ENCODE data around the gene TUBB2A.
"Not testable (repeated sequence)": the region's sequence is repeated elsewhere in the genome, so short reads cannot be mapped to it uniquely, and the experiment has no call there.

TUBB2A gene

GRCh38 chr6:3157131-3157933 lies at the start of gene TUBB2A:
TSS of gene TUBB2A (minus strand) at chr6:3157544. CDS start at chr6:3157463, 81 bp downstream.
- no peak for DNase-seq

DNA sequence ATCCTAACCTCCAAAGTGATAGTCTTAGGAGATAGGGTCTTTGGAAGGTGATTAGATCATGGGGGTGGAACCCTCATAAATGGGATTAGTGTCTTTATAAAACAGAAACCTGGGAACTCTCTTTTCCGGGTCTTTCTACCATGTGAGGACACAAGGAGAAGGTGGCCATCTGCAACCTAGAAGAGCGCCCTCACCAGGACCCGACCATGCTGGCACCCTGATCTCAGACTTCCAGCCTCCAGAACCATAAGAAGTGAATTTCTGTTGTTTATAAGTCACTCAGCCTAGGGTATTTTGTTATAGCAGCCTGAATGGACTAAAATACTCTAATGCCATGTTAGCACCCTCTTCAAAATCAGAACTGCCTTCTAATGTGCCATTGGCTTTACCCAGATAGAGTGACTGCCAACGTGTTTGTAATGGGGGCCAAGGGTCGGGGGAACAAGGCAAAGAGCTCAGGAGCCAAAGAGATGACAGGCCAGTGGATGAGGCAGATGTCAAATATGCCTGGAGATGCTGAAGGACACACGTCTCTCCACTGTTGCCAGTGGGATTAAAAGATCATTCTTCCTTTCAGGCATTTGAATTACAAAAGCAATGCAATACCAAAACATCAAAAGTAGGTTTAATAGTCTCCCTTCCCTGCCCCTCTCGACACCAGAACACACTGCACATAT lies 49.1 kb upstream of the TUBB2A start:
- DNase-seq, result no peak

- no peak for DNase-seq
Measured at GRCh38 chr6:3205913-3206312, 48.6 kb upstream of the TUBB2A start.

GRCh38 chr6:3204921-3205320 lies 47.6 kb upstream of the TUBB2A start:
- DNase-seq, result no peak

DNA sequence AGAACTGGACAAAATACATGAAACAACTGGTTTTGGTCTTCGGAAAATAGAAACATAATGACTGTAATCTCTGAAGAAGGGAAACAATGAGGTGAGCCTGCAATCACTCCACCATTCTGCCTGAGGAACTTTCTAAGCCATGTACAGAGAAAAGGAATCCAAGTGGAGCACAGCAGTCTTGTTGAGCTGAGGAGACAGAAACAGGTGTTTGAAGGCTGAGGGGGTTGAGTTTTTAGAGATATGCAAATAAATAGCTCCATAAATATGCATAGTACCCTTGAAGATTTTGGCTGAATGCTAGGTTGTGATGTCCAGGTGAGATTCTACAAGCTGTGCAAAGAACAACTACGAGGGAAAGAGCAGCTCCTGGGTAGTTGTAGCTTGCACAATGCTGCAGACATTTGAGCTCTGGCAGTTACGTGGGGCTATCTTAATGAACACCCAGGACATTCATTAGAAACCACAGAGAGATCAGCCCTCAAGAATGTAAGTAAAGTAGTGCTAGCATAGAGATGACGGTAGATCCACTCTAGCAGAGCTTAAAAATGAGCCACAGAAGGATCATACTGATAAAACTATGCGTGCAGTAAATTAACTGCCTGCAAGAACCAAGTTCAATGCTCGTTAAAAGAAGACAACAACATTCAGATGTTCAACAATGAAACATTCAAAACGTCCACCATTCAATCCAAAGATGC lies 45.8 kb upstream of the TUBB2A start:
- no peak for DNase-seq

DNA sequence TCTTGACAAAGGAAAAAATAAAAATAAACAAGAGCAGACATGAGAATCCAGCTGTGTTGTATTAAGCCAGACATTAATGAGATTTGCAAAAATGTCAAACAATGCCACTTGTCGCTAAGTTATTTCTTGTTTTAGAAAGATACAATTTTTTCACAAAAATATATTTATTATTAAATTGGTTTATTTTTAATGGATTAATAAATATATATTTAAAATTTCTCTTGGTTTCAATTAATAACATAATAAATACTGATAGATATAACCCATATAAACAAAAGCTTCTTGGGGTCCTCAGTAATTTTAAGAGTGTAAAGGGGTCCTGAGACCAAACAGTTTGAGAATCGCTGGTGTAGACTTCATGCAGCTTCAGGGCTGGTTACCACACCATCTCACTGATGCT lies 44.0 kb upstream of the TUBB2A start:
- DNase-seq, result no peak

GRCh38 chr6:3200682-3201081 lies 43.3 kb upstream of the TUBB2A start:
- no peak for DNase-seq

- DNase-seq, result no peak
Measured at GRCh38 chr6:3199382-3199781, 42.0 kb upstream of the TUBB2A start.

- not testable (repeated sequence) for DNase-seq
Measured at GRCh38 chr6:3197734-3198133, 40.4 kb upstream of the TUBB2A start.

DNA sequence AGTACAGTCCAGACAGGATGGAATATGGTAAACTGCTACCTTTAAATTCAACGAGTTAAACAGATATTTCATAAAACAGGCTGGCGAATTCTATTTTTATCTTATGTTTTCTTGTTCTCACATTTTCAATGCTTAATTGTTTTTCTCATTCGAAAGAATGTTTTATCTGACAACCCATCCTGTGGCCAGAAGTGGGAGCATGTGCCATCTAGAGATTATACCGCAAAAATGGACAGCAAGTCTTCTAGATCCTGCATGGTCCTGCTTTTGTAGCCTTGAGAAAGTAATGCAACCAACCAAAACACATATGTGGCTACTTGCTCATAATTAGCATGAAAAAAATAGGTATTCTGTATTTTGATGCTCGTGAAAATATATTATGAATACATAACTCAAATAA lies 39.4 kb upstream of the TUBB2A start:
- no peak for DNase-seq

DNA sequence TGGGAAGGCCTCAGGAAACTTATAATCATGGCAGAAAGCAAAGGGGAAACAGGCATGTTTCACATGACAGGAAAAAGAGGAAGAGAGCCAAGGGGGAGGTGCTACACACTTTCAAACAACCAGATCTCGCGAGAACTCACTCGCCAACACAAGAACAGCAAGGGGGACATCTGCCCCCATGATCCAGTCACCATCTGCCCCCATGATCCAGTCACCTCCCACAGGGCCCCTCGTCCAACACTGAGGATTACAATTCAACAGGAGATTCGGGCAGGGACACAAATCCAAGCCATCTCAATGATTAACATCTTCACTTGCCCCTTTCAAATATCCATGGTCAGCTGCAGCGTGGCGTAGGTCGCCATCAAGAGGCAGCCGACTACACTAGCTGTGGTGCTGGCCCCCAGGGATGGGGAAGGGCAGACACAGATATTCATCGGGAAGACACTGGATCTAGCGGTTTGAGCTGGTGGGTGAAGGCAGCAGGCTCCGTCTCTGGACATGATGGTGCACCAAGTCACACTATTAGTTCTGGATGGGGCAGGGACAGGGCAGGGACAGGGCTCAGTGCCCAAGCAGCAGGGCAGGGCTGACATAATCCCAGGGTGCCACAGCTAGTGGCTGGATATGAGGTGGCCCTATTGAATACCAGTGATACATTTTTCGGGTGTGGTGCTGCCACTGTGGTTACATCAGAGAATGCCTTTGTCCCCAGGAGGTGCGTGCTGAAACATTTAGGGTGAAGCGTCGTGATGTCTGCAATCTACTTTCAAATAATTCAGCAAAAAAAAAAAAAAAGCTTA lies 38.6 kb upstream of the TUBB2A start:
- DNase-seq, result no peak

DNA sequence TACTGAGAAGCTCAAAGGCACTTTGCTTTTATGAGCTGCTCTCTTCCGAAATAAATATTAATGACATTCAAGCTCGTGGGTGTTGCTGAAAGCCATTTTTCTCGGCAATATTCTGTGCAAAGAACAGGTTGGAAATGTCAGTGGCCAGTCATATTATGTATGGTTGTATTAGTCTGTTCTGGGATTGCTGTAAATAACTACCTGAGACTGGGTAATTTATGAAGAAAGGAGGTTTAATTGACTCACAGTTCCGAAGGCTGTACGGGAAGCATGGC lies 38.0 kb upstream of the TUBB2A start:
- DNase-seq, result no peak

- no peak for DNase-seq
Measured at GRCh38 chr6:3194535-3195419, 37.4 kb upstream of the TUBB2A start.

DNA sequence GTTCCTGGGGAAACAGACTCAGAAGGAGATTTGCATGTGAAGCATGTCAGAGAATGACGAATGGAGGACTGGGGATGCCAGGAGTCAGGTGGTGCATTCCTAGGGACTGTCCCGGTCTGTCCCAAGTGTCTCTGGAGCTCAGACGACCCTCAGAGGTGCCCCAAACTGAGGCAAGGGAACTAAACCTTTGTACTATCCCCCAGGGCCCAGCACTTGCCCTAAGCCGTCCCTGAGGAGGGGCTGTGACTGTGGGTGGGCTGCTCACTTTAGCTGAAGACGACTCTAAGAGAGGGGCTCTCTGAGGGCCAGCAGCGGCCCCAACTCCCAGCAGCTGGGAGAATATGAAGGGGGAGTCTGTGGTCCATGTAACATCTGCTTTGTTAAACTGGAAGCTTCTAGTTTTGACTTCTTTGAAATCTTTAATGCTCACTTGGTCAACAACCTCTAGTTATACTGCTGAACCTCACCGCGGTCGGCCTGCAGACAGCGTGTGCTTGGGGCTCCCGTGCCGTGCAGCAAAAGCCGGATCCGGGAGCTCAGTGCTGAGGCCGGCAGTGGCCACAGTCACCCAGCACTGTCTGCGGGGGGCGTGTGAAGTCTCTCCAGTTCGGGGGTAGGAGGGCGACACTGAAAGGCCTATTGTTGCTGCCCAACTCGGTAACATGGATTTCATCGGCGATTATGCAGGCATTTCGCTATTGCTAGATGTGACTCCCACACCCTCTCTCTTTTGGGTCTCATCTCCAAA lies 35.9 kb upstream of the TUBB2A start:
- DNase-seq, result no peak

DNA sequence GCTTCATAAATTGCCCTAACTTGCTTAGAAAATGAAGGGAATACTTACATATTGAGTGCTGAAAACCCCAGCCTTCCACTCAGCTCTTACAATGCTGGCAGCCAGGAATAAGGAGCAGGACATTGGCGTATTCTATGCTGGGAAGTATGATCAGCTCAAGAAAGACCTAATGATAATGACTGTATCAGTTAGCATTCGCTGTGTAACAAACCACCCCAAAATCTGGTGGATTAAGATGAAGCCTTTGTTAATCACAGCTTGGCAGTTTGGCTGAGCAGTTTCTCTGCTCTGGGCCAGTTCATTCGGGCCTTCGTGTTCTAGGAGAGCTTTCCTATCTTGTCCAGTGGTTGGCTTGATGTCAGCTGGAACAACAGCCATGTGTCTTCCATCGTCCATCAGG lies 33.4 kb upstream of the TUBB2A start:
- no peak for DNase-seq

GRCh38 chr6:3190056-3190455 lies 32.7 kb upstream of the TUBB2A start:
- no peak for DNase-seq

DNA sequence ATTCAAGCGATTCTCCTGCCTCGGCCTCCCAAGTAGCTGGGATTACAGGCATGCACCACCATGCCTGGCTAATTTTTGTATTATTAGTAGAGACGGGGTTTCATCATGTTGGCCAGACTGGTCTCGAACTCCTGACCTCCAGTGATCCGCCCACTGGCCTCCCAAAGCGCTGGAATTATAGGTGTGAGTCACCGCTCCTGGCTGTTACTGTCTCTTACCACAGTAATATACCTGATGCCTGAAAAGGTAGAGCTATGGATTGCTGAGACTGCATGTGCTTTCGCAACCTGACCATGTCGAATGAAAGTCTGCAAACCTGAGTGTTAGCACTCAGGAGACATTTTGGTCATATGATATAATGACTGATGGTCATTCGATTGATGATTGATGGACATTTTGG lies 31.8 kb upstream of the TUBB2A start:
- DNase-seq, result not testable (repeated sequence)

GRCh38 chr6:3188262-3188661 lies 30.9 kb upstream of the TUBB2A start:
- DNase-seq, result no peak

GRCh38 chr6:3186974-3187382 lies 29.6 kb upstream of the TUBB2A start:
- DNase-seq, result no peak

DNA sequence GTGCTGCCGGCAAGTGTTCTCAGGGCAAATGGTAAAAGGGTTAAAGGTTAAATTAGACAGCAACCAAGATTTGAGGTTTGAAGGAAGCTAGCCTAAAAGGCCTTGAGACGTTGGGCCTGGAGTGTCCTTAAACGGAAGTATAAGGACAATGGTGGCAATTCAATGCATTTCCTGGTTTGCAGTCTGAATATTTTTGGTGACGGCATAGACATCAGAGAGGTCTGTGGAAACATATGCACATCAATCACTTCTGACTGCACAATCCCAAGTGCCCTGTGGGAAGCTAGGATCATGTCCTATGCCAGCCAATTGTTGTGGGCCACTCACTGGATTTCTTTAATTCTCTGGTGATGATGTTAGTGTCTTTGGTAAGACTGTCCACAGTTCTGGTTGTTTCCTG lies 25.7 kb upstream of the TUBB2A start:
- DNase-seq, result no peak

GRCh38 chr6:3181105-3181504 lies 23.8 kb upstream of the TUBB2A start:
- no peak for DNase-seq

GRCh38 chr6:3179945-3180344 lies 22.6 kb upstream of the TUBB2A start:
- not testable (repeated sequence) for DNase-seq

Measured in NCI-H1436 treated with DMSO at 0.1 percent for 48 hours (cell line).